Heart right ventricle (tissue), 16 donors: ENCODE measurements around the gene CES3. TPM values are rescaled to one million over a fixed set of nuclear protein-coding genes. Genes with fewer than 3 reads are reported as not detected.
"Not testable (repeated sequence)": the region's sequence is repeated elsewhere in the genome, so short reads cannot be mapped to it uniquely, and the experiment has no call there.

ENCODE experiments used
- ATAC-seq, 8 donors: fragments of 200-7000 bp; cut with Tn5 transposase; one replicate each; pipeline ENCODE4 v1.9.1; 2020; ENCODE audit warnings: mild to moderate bottlenecking in 8 of 8, moderate library complexity in 8 of 8, moderate number of reproducible peaks in 1 of 8
- DNase-seq, 2 donors: peaks; one replicate each; pipeline ENCODE4 v3.0.0-alpha.2; 2020
- H3K27ac ChIP-seq, 10 donors: fragments of 200-600 bp; sonication (generic) in 2 of 10; one replicate each; pipeline versions ENCODE4 v1.5.0 to v1.8.0; 2020 to 2022; ENCODE audit warnings: mild to moderate bottlenecking in 3 of 10
- H3K27me3 ChIP-seq, 7 donors: fragments of 200-600 bp; one replicate each; pipeline ENCODE4 v1.8.0; 2021 to 2022; ENCODE audit warnings: mild to moderate bottlenecking in 2 of 7
- H3K36me3 ChIP-seq, 9 donors: fragments of 200-600 bp; sonication (generic) in 1 of 9; one replicate each; pipeline versions ENCODE4 v1.5.0 to v1.8.0; 2020 to 2022; ENCODE audit warnings: mild to moderate bottlenecking in 2 of 9
- H3K4me1 ChIP-seq, 9 donors: fragments of 200-600 bp; sonication (generic) in 1 of 9; one replicate each; pipeline versions ENCODE4 v1.5.0 to v1.8.0; 2020 to 2022; ENCODE audit warnings: mild to moderate bottlenecking in 4 of 9
- H3K4me3 ChIP-seq, 10 donors: fragments of 200-600 bp; sonication (generic) in 2 of 10; one replicate each; pipeline versions ENCODE4 v1.5.0 to v1.8.0; 2020 to 2022; ENCODE audit warnings: mild to moderate bottlenecking in 7 of 10, moderate library complexity in 2 of 10
- H3K9me3 ChIP-seq, 11 donors: fragments of 200-600 bp in 10 of 11; sonication (generic) in 2 of 11; one replicate each; pipeline versions ENCODE4 v1.5.0 to v1.8.0; 2013 to 2022; ENCODE audit warnings: mild to moderate bottlenecking in 2 of 11, control low read depth in 1 of 11, moderate library complexity in 1 of 11
- CTCF ChIP-seq, 9 donors: fragments of 200-600 bp; sonication (generic) in 2 of 9; IDR thresholded peaks; one replicate each; pipeline versions ENCODE4 v1.5.0 to v1.8.0; 2021 to 2022; ENCODE audit warnings: antibody characterized with exemption in 9 of 9, mild to moderate bottlenecking in 5 of 9, moderate library complexity in 1 of 9
- WGBS, 2 donors: extraction: QIAGEN DNeasy Blood & Tissue Kit; methylation state at CpG; one replicate each; pipeline ENCODE4 v1.1.7; 2013; ENCODE audit warnings: inconsistent platforms in 1 of 2; 5-methylcytosine and 5-hydroxymethylcytosine counted together
- intact Hi-C, 10 donors: fragments of 100-400 bp; cut with DNase I; formaldehyde crosslinking; loops; one replicate each; pipeline versions ENCODE4 v1.11.1 to v1.14.2; 2022
- polyA plus RNA-seq, 2 donors: library from polyadenylated mRNA; stranded (reverse); fragments of 200-250 nt; gene quantifications; one replicate each; pipeline ENCODE4 v1.2.3, GENCODE V29; 2013
- total RNA-seq, 10 donors: library from RNA; stranded (reverse); fragmentation: NEBNext Ultra II Directional in 3 of 10; extraction: Animal tissue kit (Norgen Biotek cat#: 25700) in 3 of 10; gene quantifications; one replicate each; pipeline versions ENCODE4 v1.2.1 to v1.2.4, GENCODE V29; 2021 to 2023
- donor health status: Arrhythmogenic right ventricular cardiomyopathy.
- donor health status: ischemic (EF 13 %, LVEDD 7.1; RV severe dilation, severe dysfunction).
- donor health status: healthy with polysubstance abuse.
- donor health status: DM: no; HTN: yes; CAD: no.
- donor health status: DM: no; HTN: no; CAD: no.
- donor health status: ischemic (EF 25% LVEDD 6.9; RV normal size, moderate dysfunction).
- donor health status: ischemic (EF 25% LVEDD 5.7; RV mildly dilated, moderate dysfunction).
- donor health status: healthy.
- donor health status: DM: yes; HTN: yes; CAD: no.
- donor health status: Ischemic cardiomyopathy.
- donor health status: ischemic (EF 35%, LVEDD 5.7; RV mildly dilated, moderate dysfunction).
- donor health status: nonischemic (EF 11% LVEDD 7.7; RV severe dilation, severe dysfunction).
- donor health status: DM: yes; HTN: yes; CAD: no.
- donor health status: PGD.
- donor health status: ischemic (EF 29% LVEDD 5.4; RV normal size, mild dysfunction).
- donor health status: nonischemic (EF 23%, LVEDD 6.1; RV moderate dilation, normal function).

CES3 gene
- total and polyA plus RNA-seq, 12 donors: 0.07 to 2.8 (median 1.1) TPM

- Histone ChIP-seq H3K4me1 (no peaks in the 10 kb centered on the region), H3K36me3 (no peaks in the 10 kb centered on the region), H3K27me3 (no peaks in the 10 kb centered on the region), H3K4me3 (no peak overlapping the region), H3K9me3 (no peaks in the 10 kb centered on the region), H3K27ac (no peak overlapping the region)
- no peak for DNase-seq
- 90 to 93% methylated on average over 5 of the region's 5 CpGs for WGBS, 2 donors
- no peak for ATAC-seq
- intact Hi-C loops: no loop called here
- TF ChIP-seq CTCF (IDR thresholded peaks at IDR 0.05): no peak
Observed at GRCh38 chr16:66968847-66969246, 7.8 kb downstream of the CES3 start.

- H3K4me1 ChIP-seq: no peaks in the 10 kb centered on the region
- H3K4me3 ChIP-seq: no peak overlapping the region
- no peaks in the 10 kb centered on the region for H3K36me3 ChIP-seq
- 74 to 76% methylated on average over 10 of the region's 10 CpGs for WGBS, 2 donors
- DNase-seq (no peak), ATAC-seq (no peak)
- intact Hi-C loops: loop anchor here in 5 of 10 donors (10.0 kb wide), 1 partner anchor 214 kb away; the partner anchor contains the start of gene MATCAP1 (in 5 of the 5)
- H3K9me3 ChIP-seq: no peaks in the 10 kb centered on the region
- H3K27me3 ChIP-seq: no peaks in the 10 kb centered on the region
- TF ChIP-seq CTCF (IDR thresholded peaks at IDR 0.05): no peak
- H3K27ac ChIP-seq: no peak overlapping the region
Observed at GRCh38 chr16:66970775-66971720, 10.0 kb downstream of the CES3 start.

- Histone ChIP-seq H3K4me3 (no peak overlapping the region), H3K36me3 (no peaks in the 10 kb centered on the region), H3K9me3 (no peaks in the 10 kb centered on the region), H3K27me3 (no peaks in the 10 kb centered on the region), H3K27ac (no peak overlapping the region), H3K4me1 (peaks cover 0 to 6% (median 0%) of the 10 kb centered on the region in 9 donors)
- 63 to 70% methylated on average over 9 of the region's 9 CpGs for WGBS, 2 donors
- DNase-seq (no peak), ATAC-seq (peak in 1 of 8 donors; percentile 11)
- no peak for TF ChIP-seq CTCF (IDR thresholded peaks at IDR 0.05)
- intact Hi-C loops: loop anchor here in 5 of 10 donors (10.0 kb wide), 1 partner anchor 212 kb away; the partner anchor contains the start of gene MATCAP1 (in 5 of the 5)
Observed at GRCh38 chr16:66972983-66973382, 11.9 kb downstream of the CES3 start.

GRCh38 chr16:66973716-66974115, 12.7 kb downstream of the CES3 start:
- no peak for ATAC-seq
- WGBS, 2 donors: 77 to 91% methylated on average over 6 of the region's 6 CpGs
- no peak overlapping the region for H3K4me3 ChIP-seq
- H3K36me3 ChIP-seq: no peaks in the 10 kb centered on the region
- intact Hi-C loops: loop anchor here in 5 of 10 donors (10.0 kb wide), 1 partner anchor 211 kb away; the partner anchor contains the start of gene MATCAP1 (in 5 of the 5)
- H3K27me3 ChIP-seq: no peaks in the 10 kb centered on the region
- peaks cover 0 to 6% (median 0%) of the 10 kb centered on the region in 9 donors for H3K4me1 ChIP-seq
- DNase-seq: no peak
- H3K27ac ChIP-seq: no peak overlapping the region
- no peak for TF ChIP-seq CTCF (IDR thresholded peaks at IDR 0.05)
- no peaks in the 10 kb centered on the region for H3K9me3 ChIP-seq

DNA sequence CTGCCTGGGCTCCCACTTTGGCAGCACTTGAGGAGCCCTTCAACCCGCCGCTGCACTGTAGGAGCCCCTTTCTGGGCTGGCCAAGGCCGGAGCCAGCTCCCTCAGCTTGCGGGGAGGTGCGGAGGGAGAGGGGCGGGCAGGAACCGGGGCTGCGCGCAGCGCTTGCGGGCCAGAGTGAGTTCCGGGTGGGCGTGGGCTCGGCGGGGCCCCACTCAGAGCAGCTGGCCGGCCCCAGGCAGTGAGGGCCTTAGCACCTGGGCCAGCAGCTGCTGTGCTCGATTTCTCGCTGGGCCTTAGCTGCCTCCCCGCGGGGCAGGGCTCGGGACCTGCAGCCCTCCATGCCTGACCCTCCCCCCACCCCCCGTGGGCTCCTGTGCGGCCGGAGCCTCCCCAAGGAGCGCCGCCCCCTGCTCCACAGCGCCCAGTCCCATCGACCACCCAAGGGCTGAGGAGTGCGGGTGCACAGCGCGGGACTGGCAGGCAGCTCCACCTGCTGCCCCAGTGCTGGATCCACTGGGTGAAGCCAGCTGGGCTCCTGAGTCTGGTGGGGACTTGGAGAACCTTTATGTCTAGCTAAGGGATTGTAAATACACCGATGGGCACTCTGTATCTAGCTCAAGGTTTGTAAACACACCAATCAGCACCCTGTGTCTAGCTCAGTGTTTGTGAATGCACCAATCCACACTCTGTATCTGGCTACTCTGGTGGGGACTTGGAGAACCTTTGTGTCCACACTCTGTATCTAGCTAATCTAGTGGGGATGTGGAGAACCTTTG, 13.3 kb downstream of the CES3 start:
- not testable (repeated sequence) for DNase-seq, H3K9me3 ChIP-seq, ATAC-seq, H3K4me1 ChIP-seq, H3K36me3 ChIP-seq, H3K27me3 ChIP-seq, H3K4me3 ChIP-seq, H3K27ac ChIP-seq
- WGBS, 2 donors: 88 to 95% methylated on average over 31 to 32 of the region's 32 CpGs
- intact Hi-C loops: loop anchor here in 5 of 10 donors (10.0 kb wide), 1 partner anchor 210 kb away; the partner anchor contains the start of gene MATCAP1 (in 5 of the 5)

DNA sequence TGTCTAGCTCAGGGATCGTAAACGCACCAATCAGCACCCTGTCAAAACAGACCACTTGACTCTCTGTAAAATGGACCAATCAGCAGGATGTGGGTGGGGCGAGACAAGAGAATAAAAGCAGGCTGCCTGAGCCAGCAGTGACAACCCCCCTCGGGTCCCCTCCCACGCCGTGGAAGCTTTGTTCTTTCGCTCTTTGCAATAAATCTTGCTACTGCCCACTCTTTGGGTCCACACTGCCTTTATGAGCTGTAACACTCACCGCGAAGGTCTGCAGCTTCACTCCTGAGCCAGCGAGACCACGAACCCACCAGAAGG, 13.8 kb downstream of the CES3 start:
- DNase-seq, H3K36me3 ChIP-seq, H3K4me3 ChIP-seq, H3K4me1 ChIP-seq, H3K27ac ChIP-seq, H3K27me3 ChIP-seq, ATAC-seq, H3K9me3 ChIP-seq: not testable (repeated sequence)
- intact Hi-C loops: loop anchor here in 7 of 10 donors (5.0 to 10.0 kb wide), 4 partner anchors 132 to 210 kb away; partner anchors contain the start of genes MATCAP1 (in 5 of the 7), FBXL8 (in 2 of the 7), TRADD (in 2 of the 7) and B3GNT9 (in 1 of the 7)
- 70 to 77% methylated on average over 11 of the region's 11 CpGs for WGBS, 2 donors
